ENCODE data around the gene SMYD3. TPM values are rescaled to one million over a fixed set of nuclear protein-coding genes. Genes with fewer than 3 reads are reported as not detected.

The SMYD3 gene
- total RNA-seq, 1 donor from 2014 or later = 80.8 TPM

- no peak for TF ChIP-seq EZH2 (IDR thresholded peaks at IDR 0.05; ENCODE audit: insufficient read depth, low read length)
- TF ChIP-seq, protein P1, sequence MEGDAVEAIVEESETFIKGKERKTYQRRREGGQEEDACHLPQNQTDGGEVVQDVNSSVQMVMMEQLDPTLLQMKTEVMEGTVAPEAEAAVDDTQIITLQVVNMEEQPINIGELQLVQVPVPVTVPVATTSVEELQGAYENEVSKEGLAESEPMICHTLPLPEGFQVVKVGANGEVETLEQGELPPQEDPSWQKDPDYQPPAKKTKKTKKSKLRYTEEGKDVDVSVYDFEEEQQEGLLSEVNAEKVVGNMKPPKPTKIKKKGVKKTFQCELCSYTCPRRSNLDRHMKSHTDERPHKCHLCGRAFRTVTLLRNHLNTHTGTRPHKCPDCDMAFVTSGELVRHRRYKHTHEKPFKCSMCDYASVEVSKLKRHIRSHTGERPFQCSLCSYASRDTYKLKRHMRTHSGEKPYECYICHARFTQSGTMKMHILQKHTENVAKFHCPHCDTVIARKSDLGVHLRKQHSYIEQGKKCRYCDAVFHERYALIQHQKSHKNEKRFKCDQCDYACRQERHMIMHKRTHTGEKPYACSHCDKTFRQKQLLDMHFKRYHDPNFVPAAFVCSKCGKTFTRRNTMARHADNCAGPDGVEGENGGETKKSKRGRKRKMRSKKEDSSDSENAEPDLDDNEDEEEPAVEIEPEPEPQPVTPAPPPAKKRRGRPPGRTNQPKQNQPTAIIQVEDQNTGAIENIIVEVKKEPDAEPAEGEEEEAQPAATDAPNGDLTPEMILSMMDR (IDR thresholded peaks at IDR 0.05; ENCODE audit: insufficient read depth, low read depth, low read length) = peak; percentile 80
- FAIRE-seq = no peak
- no peaks in the 10 kb centered on the region for H3K9me3 Mint-ChIP-seq (ENCODE audit: unreplicated experiment)
- no peak overlapping the region for H3K4me3 ChIP-seq (ENCODE audit: insufficient read depth, low read depth, low read length)
- H3K4me3 Mint-ChIP-seq (ENCODE audit: unreplicated experiment) = no peak overlapping the region
- H3K27me3 ChIP-seq (ENCODE audit: insufficient read depth, low read length) = no peaks in the 10 kb centered on the region
- H3K27ac Mint-ChIP-seq (ENCODE audit: unreplicated experiment) = no peak overlapping the region
- peaks cover 2% of the 10 kb centered on the region for H3K4me1 ChIP-seq (ENCODE audit: insufficient read depth, low read length)
- no peak overlapping the region for H3K27ac ChIP-seq (ENCODE audit: low read depth, low read length)
- no peaks in the 10 kb centered on the region for H3K27me3 Mint-ChIP-seq (ENCODE audit: low read depth, unreplicated experiment)
- H3K36me3 Mint-ChIP-seq (ENCODE audit: low read depth, unreplicated experiment) = peaks cover 8% of the 10 kb centered on the region
- H3K4me1 Mint-ChIP-seq (ENCODE audit: low read depth, unreplicated experiment) = peaks cover 10% of the 10 kb centered on the region
- H4K20me1 ChIP-seq (ENCODE audit: insufficient read depth, low read length) = peaks cover 29% of the 10 kb centered on the region
- no peak overlapping the region for H3K4me2 ChIP-seq (ENCODE audit: low read length)
- no peaks in the 10 kb centered on the region for H3K36me3 ChIP-seq (ENCODE audit: insufficient read depth, low read length)
- H2AFZ ChIP-seq (ENCODE audit: low read depth, low read length) = no peak overlapping the region
- H3K79me2 ChIP-seq (ENCODE audit: insufficient read depth, low read length) = peaks cover 15% of the 10 kb centered on the region
- H3K9ac ChIP-seq (ENCODE audit: low read length) = no peak overlapping the region
- DNase-seq (ENCODE audit: low read depth) = peak; percentile 46
- H3K9me3 ChIP-seq (ENCODE audit: insufficient read depth, low read depth, low read length) = no peaks in the 10 kb centered on the region
Observed at GRCh38 chr1:246497331-246497915, 9.7 kb downstream of the SMYD3 start.

DNA sequence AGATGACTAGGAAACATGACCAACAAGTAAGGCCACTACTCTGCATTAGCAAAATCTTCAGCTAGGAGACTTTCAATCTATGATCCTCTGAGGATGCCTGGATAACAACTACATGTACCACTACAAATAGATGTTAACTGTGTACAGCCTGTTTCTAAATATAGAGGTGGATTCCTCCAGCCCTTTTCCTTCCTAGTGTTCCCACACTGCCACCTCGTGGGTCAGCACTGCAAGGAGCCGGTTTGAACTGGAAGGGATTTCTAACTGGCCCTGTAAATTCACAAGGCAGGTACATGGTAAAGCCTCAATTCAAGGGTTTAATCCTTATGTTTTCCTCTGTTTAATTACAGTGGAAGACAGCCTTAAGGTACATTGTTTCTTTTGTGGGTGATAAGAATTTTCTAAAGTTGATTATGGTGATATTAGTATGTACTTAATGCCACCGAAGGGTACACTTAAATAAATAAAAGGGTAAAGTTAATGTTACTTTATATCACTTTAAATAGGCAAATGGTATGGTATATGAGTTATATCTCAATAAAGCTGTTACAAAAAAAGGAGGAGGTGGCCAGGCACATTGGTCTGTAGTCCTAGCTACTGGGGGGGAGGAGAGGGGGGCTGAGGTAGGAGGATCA is 14.4 kb downstream of the SMYD3 start:
- Histone ChIP-seq H3K36me3 (ENCODE audit: insufficient read depth, low read length) (no peaks in the 10 kb centered on the region), H3K27me3 (ENCODE audit: insufficient read depth, low read length) (no peaks in the 10 kb centered on the region), H3K4me3 (ENCODE audit: insufficient read depth, low read depth, low read length) (no peak overlapping the region), H3K9ac (ENCODE audit: low read length) (peak overlapping the region; percentile 26), H3K79me2 (ENCODE audit: insufficient read depth, low read length) (peaks cover 7% of the 10 kb centered on the region), H3K4me1 (ENCODE audit: insufficient read depth, low read length) (peaks cover 4% of the 10 kb centered on the region), H2AFZ (ENCODE audit: low read depth, low read length) (no peak overlapping the region), H4K20me1 (ENCODE audit: insufficient read depth, low read length) (peaks cover 17% of the 10 kb centered on the region), H3K9me3 (ENCODE audit: insufficient read depth, low read depth, low read length) (no peaks in the 10 kb centered on the region), H3K27ac (ENCODE audit: low read depth, low read length) (no peak overlapping the region), H3K4me2 (ENCODE audit: low read length) (no peak overlapping the region)
- peak overlapping the region; percentile 50 for H3K27ac Mint-ChIP-seq (ENCODE audit: unreplicated experiment)
- H3K4me1 Mint-ChIP-seq (ENCODE audit: low read depth, unreplicated experiment) = peaks cover 9% of the 10 kb centered on the region
- FAIRE-seq (no peak), DNase-seq (ENCODE audit: low read depth) (peak; percentile 50)
- H3K4me3 Mint-ChIP-seq (ENCODE audit: unreplicated experiment) = no peak overlapping the region
- TF ChIP-seq, protein P1 (IDR thresholded peaks at IDR 0.05; ENCODE audit: insufficient read depth, low read depth, low read length) = peak; percentile 97
- TF ChIP-seq EZH2 (IDR thresholded peaks at IDR 0.05; ENCODE audit: insufficient read depth, low read length) = no peak
- H3K36me3 Mint-ChIP-seq (ENCODE audit: low read depth, unreplicated experiment) = no peaks in the 10 kb centered on the region
- H3K27me3 Mint-ChIP-seq (ENCODE audit: low read depth, unreplicated experiment) = no peaks in the 10 kb centered on the region
- no peaks in the 10 kb centered on the region for H3K9me3 Mint-ChIP-seq (ENCODE audit: unreplicated experiment)

GRCh38 chr1:246491551-246492053 is 15.5 kb downstream of the SMYD3 start:
- no peaks in the 10 kb centered on the region for H3K36me3 Mint-ChIP-seq (ENCODE audit: low read depth, unreplicated experiment)
- no peak for DNase-seq (ENCODE audit: low read depth)
- H2AFZ ChIP-seq (ENCODE audit: low read depth, low read length) = no peak overlapping the region

More at GRCh38 chr1:246491551-246492053, 15.5 kb downstream of the SMYD3 start:
- Histone ChIP-seq H3K9me3 (ENCODE audit: insufficient read depth, low read depth, low read length) (no peaks in the 10 kb centered on the region), H3K9ac (ENCODE audit: low read length) (no peak overlapping the region), H3K27me3 (ENCODE audit: insufficient read depth, low read length) (no peaks in the 10 kb centered on the region), H3K36me3 (ENCODE audit: insufficient read depth, low read length) (no peaks in the 10 kb centered on the region), H3K27ac (ENCODE audit: low read depth, low read length) (no peak overlapping the region), H3K4me1 (ENCODE audit: insufficient read depth, low read length) (peaks cover 4% of the 10 kb centered on the region), H3K4me2 (ENCODE audit: low read length) (no peak overlapping the region), H4K20me1 (ENCODE audit: insufficient read depth, low read length) (peaks cover 14% of the 10 kb centered on the region), H3K79me2 (ENCODE audit: insufficient read depth, low read length) (peaks cover 7% of the 10 kb centered on the region), H3K4me3 (ENCODE audit: insufficient read depth, low read depth, low read length) (no peak overlapping the region)
- no peak for FAIRE-seq
- H3K27me3 Mint-ChIP-seq (ENCODE audit: low read depth, unreplicated experiment) = no peaks in the 10 kb centered on the region
- no peak for TF ChIP-seq EZH2 (IDR thresholded peaks at IDR 0.05; ENCODE audit: insufficient read depth, low read length)
- TF ChIP-seq, protein P1 (IDR thresholded peaks at IDR 0.05; ENCODE audit: insufficient read depth, low read depth, low read length) = no peak
- peaks cover 9% of the 10 kb centered on the region for H3K4me1 Mint-ChIP-seq (ENCODE audit: low read depth, unreplicated experiment)
- H3K9me3 Mint-ChIP-seq (ENCODE audit: unreplicated experiment) = no peaks in the 10 kb centered on the region
- no peak overlapping the region for H3K4me3 Mint-ChIP-seq (ENCODE audit: unreplicated experiment)
- no peak overlapping the region for H3K27ac Mint-ChIP-seq (ENCODE audit: unreplicated experiment)

All from astrocyte (in vitro differentiated cells and primary cell).